Ovary (tissue), 9 donors: Measurements from ENCODE around the gene CORO1A. TPM values are rescaled to one million over a fixed set of nuclear protein-coding genes. Genes with fewer than 3 reads are reported as not detected.
"Not testable (repeated sequence)": the region's sequence is repeated elsewhere in the genome, so short reads cannot be mapped to it uniquely, and the experiment has no call there.

Source experiments
- DNase-seq, 5 donors: peaks; one replicate each; pipeline ENCODE4 v3.0.0-alpha.2; 2019 to 2020
- H3K27ac ChIP-seq, 2 donors: fragments of 200-600 bp; one replicate each; pipeline versions ENCODE4 v1.5.1 to v1.8.0; 2019 to 2022
- H3K27me3 ChIP-seq: fragments of 200-600 bp; one replicate; pipeline ENCODE4 v1.8.0; 2022
- H3K36me3 ChIP-seq: fragments of 200-600 bp; sonication (generic); one replicate; pipeline ENCODE4 v1.5.1; 2019
- H3K4me1 ChIP-seq: one replicate; pipeline ENCODE4 v1.8.1; 2013; ENCODE audit warnings: mild to moderate bottlenecking, moderate library complexity; ENCODE audit not compliant: insufficient read depth
- H3K4me3 ChIP-seq: fragments of 200-600 bp; sonication (generic); one replicate; pipeline ENCODE4 v1.5.1; 2017
- H3K9me3 ChIP-seq, 2 donors: fragments of 200-600 bp in 1 of 2; sonication (generic) in 1 of 2; one replicate each; pipeline versions ENCODE4 v1.5.1 to v1.8.1; 2013 to 2019; ENCODE audit warnings: mild to moderate bottlenecking in 1 of 2, moderate library complexity in 1 of 2
- WGBS, 3 donors: extraction: QIAGEN DNeasy Blood & Tissue Kit in 1 of 3; methylation state at CpG; one replicate each; pipeline versions ENCODE4 v1.1.5 to v1.1.7; 2013 to 2017; 5-methylcytosine and 5-hydroxymethylcytosine counted together
- intact Hi-C, 4 donors: fragments of 100-400 bp; cut with DNase I; formaldehyde crosslinking; loops; one replicate each; pipeline versions ENCODE4 v1.11.0 to v1.15.1; 2022 to 2023
- polyA plus RNA-seq, 2 donors: library from polyadenylated mRNA; stranded (reverse); fragments of 200-250 nt in 1 of 2; fragments of 350-450 nt in 1 of 2; fragmentation: Illumina TruSeq in 1 of 2; extraction: RNeasy Lipid Tissue Mini Kit (QIAGEN cat#74804) in 1 of 2; gene quantifications; one replicate each; pipeline ENCODE4 v1.2.3, GENCODE V29; 2013 to 2014
- small RNA-seq: library from RNA; depleted of rRNA; stranded (forward); fragments of <200 nt; gene quantifications from one replicate; pipeline ENCODE3, GENCODE V24; 2016
- total RNA-seq, 7 donors: library from RNA; depleted of rRNA in 2 of 7; stranded (reverse); fragments of >200 nt in 2 of 7; fragmentation: NEBNext Ultra II Directional in 3 of 7; extraction: Animal tissue kit (Norgen Biotek cat#: 25700) in 3 of 7; gene quantifications; one replicate each; pipeline versions ENCODE4 v1.1.0 to v1.2.4, GENCODE V29; 2016 to 2023
- donor health status: DM: no; HTN: no; CAD: no; lungs with moderate emphysema.
- donor health status: DM: no; HTN: no; CAD: no.
- donor health status: Bipolar disorder and iron deficiency.
- donor health status: DM: yes; HTN: yes; CAD: no.
- donor health status: DM: no; HTN: no; CAD: no.
- donor health status: DM: yes; HTN: yes; CAD: no.

The CORO1A gene
- total and polyA plus RNA-seq, 9 donors: 1.6 to 33.3 (median 12.2) TPM

- H3K36me3 ChIP-seq, H3K9me3 ChIP-seq, DNase-seq, intact Hi-C loops, H3K27ac ChIP-seq, H3K4me3 ChIP-seq, H3K27me3 ChIP-seq, H3K4me1 ChIP-seq: not testable (repeated sequence)
- WGBS, 3 donors: no CpG with 5 or more reads among the region's 3 CpGs
These were observed 15.6 kb downstream of the CORO1A start, which contains the start of gene SULT1A3 for GRCh38 chr16:30199049-30199448. TSS of gene SULT1A3 (plus strand) at chr16:30199255. CDS start at chr16:30200729, 1,474 bp downstream.

- H3K4me1 ChIP-seq, H3K4me3 ChIP-seq, H3K27ac ChIP-seq, intact Hi-C loops, DNase-seq, H3K27me3 ChIP-seq, H3K36me3 ChIP-seq, H3K9me3 ChIP-seq: not testable (repeated sequence)
- no CpG with 5 or more reads among the region's 15 CpGs for WGBS, 3 donors
These were observed 16.4 kb downstream of the CORO1A start for GRCh38 chr16:30199608-30200343.

DNA sequence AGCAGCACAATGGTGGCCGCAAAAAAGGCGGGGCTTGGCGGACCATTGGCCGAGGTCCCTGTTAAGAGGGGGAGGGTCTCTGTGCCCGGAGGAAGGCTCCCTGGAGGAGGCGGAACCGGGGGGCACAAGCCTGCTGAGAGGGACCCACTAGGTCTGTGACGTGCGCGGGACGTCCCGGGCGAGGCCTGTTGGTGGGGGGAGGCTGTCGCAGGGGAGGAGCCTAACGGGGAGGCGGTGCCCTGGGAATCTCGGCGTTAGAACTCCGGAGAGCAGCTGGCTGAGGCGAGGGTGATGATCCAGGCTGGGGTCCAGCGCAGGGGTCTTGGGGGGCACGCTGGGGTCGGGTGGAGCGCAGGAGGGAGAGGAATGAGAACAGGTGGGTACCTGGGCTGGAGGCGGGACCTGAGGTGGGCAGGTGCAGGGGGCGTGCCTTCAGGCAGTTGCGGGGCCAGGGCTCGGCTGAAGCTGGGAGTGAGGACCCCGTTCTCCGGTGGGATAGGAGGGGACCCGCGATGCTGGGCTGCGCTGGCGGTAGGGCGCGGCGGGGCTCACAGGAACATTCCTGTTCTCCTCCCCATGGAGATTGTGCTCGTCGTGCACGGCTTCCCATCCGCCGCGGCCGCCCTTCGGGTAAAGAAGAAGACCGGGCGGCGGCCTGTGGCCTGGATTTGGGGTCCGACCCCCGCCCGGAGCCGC is 22.3 kb downstream of the CORO1A start:
- H3K9me3 ChIP-seq, intact Hi-C loops, H3K27ac ChIP-seq, H3K4me1 ChIP-seq, H3K27me3 ChIP-seq, H3K36me3 ChIP-seq: not testable (repeated sequence)
- 1% methylated on average over 20 of the region's 52 CpGs; no CpG with 5 or more reads in 2 of the 3 donors for WGBS, 3 donors
- DNase-seq: peak; percentile 5 to 46 (median 24)
- H3K4me3 ChIP-seq: peak overlapping the region; percentile 27

GRCh38 chr16:30206252-30206651 is 22.9 kb downstream of the CORO1A start:
- WGBS, 3 donors: no CpG with 5 or more reads among the region's 33 CpGs
- H3K4me3 ChIP-seq: peak overlapping the region; percentile 27
- H3K27ac ChIP-seq, H3K27me3 ChIP-seq, DNase-seq, intact Hi-C loops, H3K36me3 ChIP-seq, H3K9me3 ChIP-seq, H3K4me1 ChIP-seq: not testable (repeated sequence)

DNA sequence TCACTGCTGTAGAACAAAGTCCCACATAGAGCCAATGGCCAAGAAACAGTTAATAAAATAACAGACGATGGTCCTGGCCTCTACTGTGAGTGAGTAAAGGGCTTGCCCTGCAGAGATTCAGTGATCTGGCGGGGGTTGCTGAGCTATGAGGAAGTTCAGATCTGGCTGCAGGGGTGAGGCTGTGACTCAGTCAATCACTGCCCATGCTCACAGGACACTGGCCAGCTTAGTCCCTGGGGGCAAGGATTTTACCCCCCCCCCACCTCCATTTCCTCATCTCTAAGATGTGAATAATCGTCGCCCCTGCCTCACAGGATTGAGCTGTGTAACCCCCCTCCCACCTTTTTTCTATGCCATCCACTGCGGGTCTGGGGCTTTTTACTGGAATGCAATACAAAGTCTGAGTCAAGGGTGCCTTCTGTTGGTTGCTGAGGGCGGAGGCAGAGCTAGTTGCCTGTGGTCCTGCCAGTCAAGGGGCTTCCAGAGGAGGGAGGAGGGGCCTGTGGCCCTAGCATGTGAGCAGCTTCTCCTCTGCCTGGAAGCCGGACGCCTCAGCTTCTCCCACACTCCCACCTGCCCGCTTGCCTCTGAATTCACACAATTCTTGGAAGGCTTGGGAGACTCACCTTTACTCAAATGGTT is 23.8 kb downstream of the CORO1A start:
- H3K27ac ChIP-seq, H3K27me3 ChIP-seq, H3K4me3 ChIP-seq, intact Hi-C loops, H3K36me3 ChIP-seq, H3K4me1 ChIP-seq, H3K9me3 ChIP-seq: not testable (repeated sequence)
- peak in 4 of 5 donors; percentile 4 to 32 (median 16) for DNase-seq
- 46% methylated on average over 2 of the region's 9 CpGs; no CpG with 5 or more reads in 2 of the 3 donors for WGBS, 3 donors

DNA sequence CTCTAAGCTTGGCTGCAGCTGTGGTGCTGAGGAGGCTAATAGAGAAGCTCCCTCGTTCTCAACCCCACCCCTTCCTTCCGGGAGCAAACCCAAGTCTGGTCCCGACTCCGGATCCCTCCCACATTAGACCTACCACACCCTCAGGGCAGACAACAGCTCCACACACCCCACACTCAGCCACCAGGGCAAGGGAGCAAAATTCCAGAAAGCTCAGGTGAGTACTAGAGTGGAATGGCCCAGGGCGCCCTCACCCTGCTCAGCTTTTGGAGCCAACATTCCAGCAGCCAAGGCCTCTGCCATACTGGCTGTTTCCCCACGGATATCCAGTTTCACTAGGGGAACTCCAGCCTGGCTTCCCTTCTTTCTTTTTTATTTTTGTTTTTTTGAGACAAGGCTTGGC is 25.6 kb downstream of the CORO1A start:
- peak in 4 of 5 donors; percentile 46 to 78 (median 62) for DNase-seq

DNA sequence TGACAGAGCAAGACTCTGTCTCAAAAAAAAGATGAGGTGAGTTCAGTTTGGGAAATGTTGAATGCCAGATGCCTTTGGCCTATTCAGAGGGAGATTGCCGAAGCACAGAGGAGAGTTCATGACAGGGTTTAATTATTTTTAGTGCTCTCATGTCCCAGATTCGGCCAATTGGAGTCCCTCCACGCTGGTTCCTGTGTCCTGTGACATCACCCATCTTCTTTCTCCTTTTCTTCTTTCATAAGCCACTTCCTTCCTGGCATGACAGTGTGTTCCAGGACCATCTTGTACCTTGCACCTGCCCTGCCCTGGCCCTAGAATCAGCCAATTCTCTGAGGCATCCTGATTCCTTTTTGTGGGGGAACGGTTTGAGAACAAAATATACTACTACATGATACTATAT is 28.0 kb downstream of the CORO1A start:
- H3K4me3 ChIP-seq, DNase-seq, H3K4me1 ChIP-seq, H3K27me3 ChIP-seq, H3K36me3 ChIP-seq, H3K27ac ChIP-seq, H3K9me3 ChIP-seq, intact Hi-C loops: not testable (repeated sequence)
- WGBS, 3 donors: no CpG with 5 or more reads among the region's 4 CpGs

More for the DNA sequence above, 25.6 kb downstream of the CORO1A start:
- H3K36me3 ChIP-seq, H3K9me3 ChIP-seq, H3K4me3 ChIP-seq, H3K27me3 ChIP-seq, H3K4me1 ChIP-seq, H3K27ac ChIP-seq, intact Hi-C loops: not testable (repeated sequence)
- WGBS, 3 donors: 0 to 2% (median 0%) methylated on average over 3 to 4 of the region's 6 CpGs

DNA sequence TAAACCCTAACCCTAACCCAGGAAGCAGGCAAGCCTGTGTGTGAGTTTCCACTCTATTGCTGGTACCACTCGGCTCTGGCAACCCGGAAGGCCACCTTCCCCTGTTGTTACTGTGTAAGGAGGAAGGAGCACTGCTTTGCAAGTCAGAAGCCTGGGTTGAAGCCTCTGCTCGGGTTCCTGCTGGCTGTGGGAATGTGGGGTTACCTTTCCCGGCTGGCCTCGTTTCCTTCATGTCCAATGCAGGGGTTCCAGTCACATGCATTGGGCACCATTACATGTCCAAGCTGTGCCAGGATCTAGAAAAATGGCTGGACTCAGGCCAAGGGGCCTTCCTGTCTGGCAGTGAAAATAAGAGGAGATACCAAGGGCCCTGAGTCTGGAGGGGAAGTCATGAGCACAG is 33.7 kb downstream of the CORO1A start:
- H3K36me3 ChIP-seq, H3K9me3 ChIP-seq, H3K4me1 ChIP-seq, H3K27ac ChIP-seq, intact Hi-C loops, H3K4me3 ChIP-seq, H3K27me3 ChIP-seq: not testable (repeated sequence)
- DNase-seq: peak in 3 of 5 donors; percentile 13 to 25 (median 14)
- 72 to 77% methylated on average over 3 to 4 of the region's 5 CpGs; no CpG with 5 or more reads in 1 of the 3 donors for WGBS, 3 donors

Small RNAs within 50 kb of the gene (small RNA-seq; reads per million reads assigned to genes)
- gene AC106782.4: not detected

Other genes with a start within 250 kb of the CORO1A start
- 100 to 1,000 TPM in 3 of 7 donors, 10 to 100 TPM in 4; 81.3 to 143 (median 87.4) TPM for gene TMEM219, start 221.5 kb upstream of the CORO1A start, total RNA-seq
- 100 to 1,000 TPM in 1 of 2 donors, 10 to 100 TPM in 1; 84.1 to 124 TPM for gene TMEM219, start 221.5 kb upstream of the CORO1A start, polyA plus RNA-seq
- 10 to 100 TPM; 24.8 to 54.0 (median 43.9) TPM for gene TAOK2, start 209.7 kb upstream of the CORO1A start, total RNA-seq
- 10 to 100 TPM; 19.4 to 33.2 TPM for gene TAOK2, start 209.7 kb upstream of the CORO1A start, polyA plus RNA-seq
- gene HIRIP3, start 188.0 kb upstream of the CORO1A start, total RNA-seq: 10 to 100 TPM; 11.8 to 22.7 (median 17.1) TPM
- 10 to 100 TPM; 15.8 to 19.0 TPM for gene HIRIP3, start 188.0 kb upstream of the CORO1A start, polyA plus RNA-seq
- 10 to 100 TPM; 23.8 to 71.1 (median 55.5) TPM for gene INO80E, start 187.4 kb upstream of the CORO1A start, total RNA-seq
- 10 to 100 TPM; 38.8 to 81.6 TPM for gene INO80E, start 187.4 kb upstream of the CORO1A start, polyA plus RNA-seq
- 1 to 10 TPM; 1.4 to 7.2 (median 4.7) TPM for gene DOC2A, start 172.6 kb upstream of the CORO1A start, total RNA-seq
- 1 to 10 TPM; 1.5 to 3.2 TPM for gene DOC2A, start 172.6 kb upstream of the CORO1A start, polyA plus RNA-seq
- gene C16orf92, start 160.4 kb upstream of the CORO1A start, total RNA-seq: not detected
- gene C16orf92, start 160.4 kb upstream of the CORO1A start, polyA plus RNA-seq: not detected
- gene TLCD3B, start 152.3 kb upstream of the CORO1A start, total RNA-seq: under 1 TPM in 1 of 7 donors, not detected in 6; 0.15 TPM
- not detected for gene TLCD3B, start 152.3 kb upstream of the CORO1A start, polyA plus RNA-seq
- 1,000 to 10,000 TPM in 1 of 7 donors, 100 to 1,000 TPM in 6; 395 to 1,259 (median 847) TPM for gene ALDOA, start 117.8 kb upstream of the CORO1A start, total RNA-seq
- gene ALDOA, start 117.8 kb upstream of the CORO1A start, polyA plus RNA-seq: 100 to 1,000 TPM; 252 to 522 TPM
- gene PPP4C, start 107.6 kb upstream of the CORO1A start, total RNA-seq: 10 to 100 TPM; 21.9 to 55.8 (median 49.1) TPM
- gene PPP4C, start 107.6 kb upstream of the CORO1A start, polyA plus RNA-seq: 10 to 100 TPM; 13.7 to 58.8 TPM
- 1 to 10 TPM in 3 of 7 donors, under 1 TPM in 4; 0.23 to 1.5 (median 0.75) TPM for gene TBX6, start 91.7 kb upstream of the CORO1A start, total RNA-seq
- 1 to 10 TPM in 1 of 2 donors, under 1 TPM in 1; 0.08 to 1.1 TPM for gene TBX6, start 91.7 kb upstream of the CORO1A start, polyA plus RNA-seq
- gene YPEL3, start 87.4 kb upstream of the CORO1A start, total RNA-seq: 10 to 100 TPM; 12.7 to 94.9 (median 63.1) TPM
- gene YPEL3, start 87.4 kb upstream of the CORO1A start, polyA plus RNA-seq: 100 to 1,000 TPM in 1 of 2 donors, 10 to 100 TPM in 1; 30.2 to 134 TPM
- 1 to 10 TPM; 2.6 to 7.5 (median 4.6) TPM for gene GDPD3, start 70.1 kb upstream of the CORO1A start, total RNA-seq
- gene GDPD3, start 70.1 kb upstream of the CORO1A start, polyA plus RNA-seq: 1 to 10 TPM; 3.7 to 4.4 TPM
- 100 to 1,000 TPM in 5 of 7 donors, 10 to 100 TPM in 2; 41.7 to 136 (median 115) TPM for gene MAPK3, start 60.4 kb upstream of the CORO1A start, total RNA-seq
- gene MAPK3, start 60.4 kb upstream of the CORO1A start, polyA plus RNA-seq: 100 to 1,000 TPM; 116 to 171 TPM
- 100 to 1,000 TPM in 1 of 7 donors, 10 to 100 TPM in 6; 21.3 to 106 (median 40.1) TPM for gene BOLA2B, start 10.1 kb downstream of the CORO1A start, total RNA-seq
- 10 to 100 TPM; 10.0 to 43.9 TPM for gene BOLA2B, start 10.1 kb downstream of the CORO1A start, polyA plus RNA-seq
- 10 to 100 TPM in 6 of 7 donors, 1 to 10 TPM in 1; 9.3 to 60.9 (median 33.9) TPM for gene SLX1A, start 10.3 kb downstream of the CORO1A start, total RNA-seq
- 10 to 100 TPM in 1 of 2 donors, 1 to 10 TPM in 1; 3.5 to 12.5 TPM for gene SLX1A, start 10.3 kb downstream of the CORO1A start, polyA plus RNA-seq
- gene SULT1A3, start 15.7 kb downstream of the CORO1A start, total RNA-seq: 10 to 100 TPM in 4 of 7 donors, 1 to 10 TPM in 3; 4.1 to 12.5 (median 10.5) TPM
- 10 to 100 TPM in 1 of 2 donors, 1 to 10 TPM in 1; 9.9 to 10.0 TPM for gene SULT1A3, start 15.7 kb downstream of the CORO1A start, polyA plus RNA-seq
- 10 to 100 TPM in 3 of 7 donors, 1 to 10 TPM in 4; 1.3 to 23.7 (median 7.4) TPM for gene NPIPB13, start 64.9 kb downstream of the CORO1A start, total RNA-seq
- gene NPIPB13, start 64.9 kb downstream of the CORO1A start, polyA plus RNA-seq: 1 to 10 TPM; 3.2 to 4.5 TPM
- 10 to 100 TPM; 29.2 to 68.3 (median 64.7) TPM for gene CD2BP2, start 171.7 kb downstream of the CORO1A start, total RNA-seq
- 10 to 100 TPM; 44.1 to 81.7 TPM for gene CD2BP2, start 171.7 kb downstream of the CORO1A start, polyA plus RNA-seq
- gene TBC1D10B, start 186.9 kb downstream of the CORO1A start, total RNA-seq: 10 to 100 TPM; 18.4 to 46.9 (median 38.0) TPM
- 10 to 100 TPM; 24.7 to 29.7 TPM for gene TBC1D10B, start 186.9 kb downstream of the CORO1A start, polyA plus RNA-seq
- 1 to 10 TPM in 2 of 7 donors, not detected in 5; 1.0 to 1.3 TPM for gene MYL11, start 191.2 kb downstream of the CORO1A start, total RNA-seq
- 1 to 10 TPM in 1 of 2 donors, under 1 TPM in 1; 0.38 to 1.4 TPM for gene MYL11, start 191.2 kb downstream of the CORO1A start, polyA plus RNA-seq
- gene SEPTIN1, start 199.0 kb downstream of the CORO1A start, total RNA-seq: 1 to 10 TPM in 6 of 7 donors, under 1 TPM in 1; 0.46 to 8.2 (median 4.4) TPM
- 1 to 10 TPM; 1.9 to 3.2 TPM for gene SEPTIN1, start 199.0 kb downstream of the CORO1A start, polyA plus RNA-seq
- gene ZNF48, start 211.8 kb downstream of the CORO1A start, total RNA-seq: 1 to 10 TPM; 6.2 to 9.8 (median 6.7) TPM
- 1 to 10 TPM; 2.7 to 4.8 TPM for gene ZNF48, start 211.8 kb downstream of the CORO1A start, polyA plus RNA-seq
- gene ZNF771, start 224.0 kb downstream of the CORO1A start, total RNA-seq: 10 to 100 TPM; 12.4 to 33.3 (median 18.7) TPM
- gene ZNF771, start 224.0 kb downstream of the CORO1A start, polyA plus RNA-seq: 10 to 100 TPM in 1 of 2 donors, 1 to 10 TPM in 1; 4.1 to 12.8 TPM
- gene DCTPP1, start 246.4 kb downstream of the CORO1A start, total RNA-seq: 10 to 100 TPM; 13.2 to 34.4 (median 22.9) TPM
- 10 to 100 TPM; 16.3 to 20.3 TPM for gene DCTPP1, start 246.4 kb downstream of the CORO1A start, polyA plus RNA-seq